AG09309 (cell line): ENCODE results near the gene C2orf68.
A peak's percentile ranks its signal among the peaks of the same experiment; 100 is the strongest.

Experiments
- DNase-seq: peaks from one replicate; pipeline ENCODE4 v3.0.0-alpha.2; 2010; ENCODE audit warnings: low read depth
- H3K4me3 ChIP-seq: 2 replicates; pipeline ENCODE4 v1.5.1; 2011; ENCODE audit warnings: mild to moderate bottlenecking, low read depth, low read length, moderate library complexity; ENCODE audit not compliant: control insufficient read depth
- CTCF ChIP-seq: IDR thresholded peaks from 2 replicates; pipeline ENCODE4 v1.5.1; 2011; ENCODE audit warnings: mild to moderate bottlenecking, low read depth, low read length, inconsistent platforms; ENCODE audit not compliant: insufficient read depth, control insufficient read depth; ENCODE audit errors: missing control alignments

The C2orf68 gene

GRCh38 chr2:85589181-85589580 lies 22.7 kb downstream of the C2orf68 start:
- no peak for TF ChIP-seq CTCF
- no peak for DNase-seq
- H3K4me3 ChIP-seq = no peak overlapping the region

- H3K4me3 ChIP-seq = no peak overlapping the region
- TF ChIP-seq CTCF = no peak
- DNase-seq = no peak
These were observed 23.2 kb downstream of the C2orf68 start for GRCh38 chr2:85588645-85589044.

DNA sequence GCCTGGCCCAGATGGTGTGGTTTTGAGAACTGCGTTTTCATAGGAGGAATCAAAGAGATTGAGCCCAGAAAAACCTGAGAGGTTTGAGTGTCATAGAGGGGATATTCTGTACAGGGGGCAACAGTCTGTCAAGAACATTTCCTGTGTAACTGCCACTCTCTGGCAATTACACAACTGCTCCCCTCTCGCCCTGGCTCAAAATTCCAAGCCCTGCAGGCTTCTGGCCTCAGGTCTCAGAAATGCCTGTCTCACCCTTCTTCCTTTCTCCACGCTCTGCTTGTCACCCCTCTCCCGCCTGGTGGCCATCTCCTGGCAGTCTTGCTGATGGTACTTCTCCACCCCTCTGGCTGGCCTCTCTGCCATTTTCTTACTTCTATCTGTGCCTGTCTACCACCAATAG lies 23.6 kb downstream of the C2orf68 start:
- H3K4me3 ChIP-seq = no peak overlapping the region
- DNase-seq = no peak
- no peak for TF ChIP-seq CTCF

DNA sequence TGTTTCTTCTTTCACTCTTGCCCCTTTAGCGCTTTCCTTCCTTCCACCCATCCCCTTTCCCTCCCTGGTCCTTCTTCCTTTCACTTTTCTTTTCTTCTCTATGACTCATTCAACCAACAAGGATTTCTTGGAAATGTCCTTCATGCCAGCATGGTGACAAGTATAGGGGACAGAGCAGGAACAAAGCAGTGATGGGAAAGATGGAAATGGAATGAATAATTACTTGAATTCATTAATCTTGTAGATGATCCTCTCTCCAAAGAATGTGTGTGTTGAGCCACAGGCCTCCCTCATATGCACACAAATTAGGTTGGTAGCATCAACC lies 26.1 kb downstream of the C2orf68 start:
- peak overlapping the region; percentile 54; the same call in 1 of the 2 replicates for H3K4me3 ChIP-seq
- no peak for TF ChIP-seq CTCF
- DNase-seq = no peak

DNA sequence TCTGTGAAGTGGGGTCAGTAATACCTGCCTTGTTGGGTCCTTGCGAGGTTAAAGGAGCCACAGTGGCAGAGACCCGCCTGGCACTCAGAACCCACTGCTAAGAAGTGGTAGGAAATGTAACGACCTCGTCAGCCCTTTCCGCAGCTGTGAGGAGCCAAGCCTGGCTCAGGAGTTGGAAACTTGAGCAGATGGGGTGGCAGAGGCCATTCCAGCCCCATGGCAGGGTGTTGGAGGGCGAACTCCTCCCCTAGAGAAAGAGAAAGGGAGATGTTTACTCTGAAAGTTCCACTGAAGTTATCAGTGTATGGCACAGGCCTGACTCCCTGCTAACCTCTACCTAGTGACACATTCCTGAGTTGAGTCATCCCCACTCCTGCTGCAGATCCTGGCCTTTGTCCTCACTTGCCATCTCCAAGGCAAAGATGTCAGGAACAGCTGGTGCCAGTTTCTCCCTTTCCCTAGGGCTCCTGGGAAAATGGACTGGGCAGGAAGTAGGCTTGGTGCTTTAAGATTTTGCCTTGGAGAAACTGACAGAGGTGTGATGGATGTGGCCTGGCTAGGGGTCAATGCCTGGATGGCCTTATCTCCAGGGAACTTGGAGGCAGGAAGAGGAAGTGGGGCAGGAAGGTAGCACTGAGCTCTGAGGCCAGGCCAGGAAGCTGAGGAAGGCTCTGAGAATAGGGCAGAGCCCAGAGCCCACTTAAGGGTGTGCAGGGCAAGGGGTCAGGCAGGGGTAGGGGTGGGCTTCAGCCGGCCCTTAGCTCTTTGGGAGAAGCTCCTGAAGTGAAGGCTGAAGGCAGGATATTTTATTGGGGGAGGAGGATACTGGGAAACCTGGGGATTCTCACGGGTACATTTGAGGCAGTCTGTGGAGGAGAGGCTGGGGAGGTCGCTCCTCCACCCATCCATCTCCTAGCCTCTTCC lies 26.7 kb downstream of the C2orf68 start:
- no peak for DNase-seq
- H3K4me3 ChIP-seq = peak overlapping the region; percentile 54
- TF ChIP-seq CTCF = no peak

DNA sequence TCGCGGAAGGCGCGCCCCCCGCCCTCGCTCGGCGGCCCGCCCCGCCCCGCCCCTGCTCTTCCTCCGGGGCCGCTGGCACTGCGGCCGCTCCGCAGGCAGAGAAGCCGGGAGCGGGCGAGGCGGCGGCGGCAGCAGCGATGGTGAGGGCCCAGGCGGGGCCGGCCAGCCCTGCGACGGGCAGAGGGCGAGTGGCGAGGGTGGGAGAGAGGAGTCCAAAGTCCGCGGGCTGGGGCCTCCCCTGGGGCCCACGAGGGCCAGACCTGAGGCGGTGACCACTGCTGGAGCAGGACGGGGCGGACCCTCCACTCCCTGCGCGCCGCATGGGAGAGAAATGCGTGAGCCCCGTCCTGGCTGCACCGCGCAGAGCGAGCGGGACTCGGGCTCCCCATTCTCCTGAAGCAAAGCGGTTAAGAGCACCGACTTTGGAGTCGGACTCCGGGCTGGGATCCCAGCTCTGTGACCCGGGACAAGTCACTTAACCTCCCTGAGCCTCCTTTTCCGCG lies 27.5 kb downstream of the C2orf68 start, which contains the start of gene VAMP5:
VAMP5 (plus strand) TSS at position 78 of the 503 bp plus-strand sequence; CDS start at position 138, 60 bp downstream.
- no peak for TF ChIP-seq CTCF
- DNase-seq = no peak
- peak within 1 kb of the TSS; percentile 54 for H3K4me3 ChIP-seq
